Effector memory CD4-positive, alpha-beta T cell (primary cell): ENCODE measurements around the gene OR7A5.
"Not testable (repeated sequence)": the region's sequence is repeated elsewhere in the genome, so short reads cannot be mapped to it uniquely, and the experiment has no call there.

Experiments
- DNase-seq, 3 donors: peaks; one replicate each; pipeline ENCODE4 v3.0.0-alpha.2; 2020
- H3K27ac ChIP-seq: 2 replicates; pipeline ENCODE4 v1.7.0; 2013; ENCODE audit warnings: mild to moderate bottlenecking, low read length, moderate library complexity; ENCODE audit not compliant: insufficient read depth, poor library complexity, severe bottlenecking
- H3K27me3 ChIP-seq: replicated peaks from 2 replicates; pipeline ENCODE4 v1.7.0; 2013; ENCODE audit warnings: mild to moderate bottlenecking, low read length; ENCODE audit not compliant: insufficient read depth, control insufficient read depth, poor library complexity, severe bottlenecking
- H3K36me3 ChIP-seq: 2 replicates; pipeline ENCODE4 v1.7.0; 2013; ENCODE audit warnings: mild to moderate bottlenecking, low read length, moderate library complexity; ENCODE audit not compliant: control insufficient read depth, insufficient read depth
- H3K4me1 ChIP-seq: 2 replicates; pipeline ENCODE4 v1.7.0; 2013; ENCODE audit warnings: low read length, mild to moderate bottlenecking; ENCODE audit not compliant: control insufficient read depth, insufficient read depth, poor library complexity, severe bottlenecking
- H3K4me3 ChIP-seq: 2 replicates; pipeline ENCODE4 v1.7.0; 2013; ENCODE audit warnings: low read length, low read depth, mild to moderate bottlenecking; ENCODE audit not compliant: insufficient read depth, poor library complexity, severe bottlenecking
- H3K9me3 ChIP-seq: 2 replicates; pipeline ENCODE4 v1.7.0; 2013; ENCODE audit warnings: mild to moderate bottlenecking, low read length, moderate library complexity; ENCODE audit not compliant: control insufficient read depth

OR7A5 gene

DNA sequence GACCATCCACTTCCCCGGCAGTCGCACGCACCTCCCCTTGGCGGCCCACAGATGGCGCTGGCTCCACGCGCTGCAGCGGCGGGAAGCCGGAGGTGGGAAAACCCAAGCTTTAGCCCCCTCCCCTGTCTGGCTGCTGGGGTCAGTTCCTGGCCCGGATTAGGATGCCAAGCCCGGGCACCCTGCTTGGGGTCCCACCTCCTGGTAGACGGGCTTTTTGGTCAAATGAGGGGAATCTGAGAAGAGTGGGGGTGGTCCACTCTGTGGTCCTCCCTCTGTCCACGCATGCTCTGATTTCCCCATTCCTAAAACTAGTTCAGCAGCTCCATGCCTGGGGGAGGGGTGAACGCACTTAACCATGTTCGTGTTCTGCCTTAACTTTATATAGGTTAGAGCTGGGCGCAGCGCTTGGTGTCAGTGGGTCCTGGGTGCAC, 48.5 kb downstream of the OR7A5 start:
- Histone ChIP-seq H3K36me3 (no peaks in the 10 kb centered on the region), H3K4me1 (peaks cover 13% of the 10 kb centered on the region), H3K27ac (no peak overlapping the region), H3K9me3 (no peaks in the 10 kb centered on the region), H3K4me3 (no peak overlapping the region), H3K27me3 (peaks cover 10% of the 10 kb centered on the region)
- no peak for DNase-seq

DNA sequence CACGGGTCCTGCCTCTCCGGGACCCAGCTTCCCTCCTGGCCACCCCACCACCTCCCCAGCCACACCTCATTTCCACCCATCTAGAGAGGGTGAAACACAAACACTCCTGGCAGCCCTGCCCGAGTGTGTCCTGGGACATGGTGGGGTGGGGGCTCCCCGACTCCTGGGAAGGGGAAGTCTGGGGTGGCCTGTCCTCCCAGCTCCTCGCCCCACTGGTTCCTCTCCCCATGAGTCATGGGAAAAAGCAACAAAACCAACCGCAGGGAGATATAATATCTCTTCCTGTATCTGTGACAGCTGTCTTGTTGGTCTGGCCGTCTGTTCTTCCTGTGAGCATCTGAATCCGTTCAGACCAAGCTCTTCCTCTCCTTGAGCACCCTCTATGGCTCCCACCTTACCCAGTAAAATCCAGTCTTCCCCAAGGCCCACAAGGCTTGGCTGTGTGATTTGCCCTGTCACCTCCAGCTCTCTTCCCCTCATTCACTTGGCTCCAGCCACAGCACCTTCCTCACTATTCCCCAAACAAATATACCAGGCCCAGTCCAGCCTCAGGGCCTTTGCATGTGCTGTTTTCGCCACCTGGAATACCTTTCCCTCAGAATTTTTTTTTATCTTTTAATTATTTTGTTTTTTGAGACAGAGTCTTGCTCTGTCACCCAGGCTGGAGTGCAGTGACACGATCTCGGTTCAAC, 49.7 kb downstream of the OR7A5 start:
- DNase-seq, H3K9me3 ChIP-seq, H3K27me3 ChIP-seq, H3K27ac ChIP-seq, H3K4me3 ChIP-seq, H3K36me3 ChIP-seq: not testable (repeated sequence)
- H3K4me1 ChIP-seq: peaks cover 13% of the 10 kb centered on the region

DNA sequence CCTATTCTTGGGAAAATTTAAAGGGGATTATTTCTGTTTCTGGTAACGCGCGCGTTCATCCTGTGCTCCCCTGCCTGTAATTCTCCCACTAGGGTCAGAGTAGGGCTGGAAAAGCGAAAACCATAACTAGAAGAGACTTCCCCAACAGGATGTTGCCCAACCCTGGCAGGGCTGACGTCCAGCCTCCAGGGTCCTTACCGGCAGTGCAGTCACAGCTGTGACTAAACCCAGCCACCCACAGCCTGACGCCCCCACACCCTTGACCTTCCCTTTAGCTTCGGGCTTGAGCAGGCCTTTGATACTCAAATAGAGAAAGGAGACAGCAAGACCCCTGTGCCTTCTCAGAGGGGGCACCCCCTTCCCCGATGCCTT, 50.3 kb downstream of the OR7A5 start:
- not testable (repeated sequence) for H3K4me3 ChIP-seq, DNase-seq, H3K36me3 ChIP-seq, H3K9me3 ChIP-seq, H3K27ac ChIP-seq, H3K27me3 ChIP-seq
- peaks cover 13% of the 10 kb centered on the region for H3K4me1 ChIP-seq

DNA sequence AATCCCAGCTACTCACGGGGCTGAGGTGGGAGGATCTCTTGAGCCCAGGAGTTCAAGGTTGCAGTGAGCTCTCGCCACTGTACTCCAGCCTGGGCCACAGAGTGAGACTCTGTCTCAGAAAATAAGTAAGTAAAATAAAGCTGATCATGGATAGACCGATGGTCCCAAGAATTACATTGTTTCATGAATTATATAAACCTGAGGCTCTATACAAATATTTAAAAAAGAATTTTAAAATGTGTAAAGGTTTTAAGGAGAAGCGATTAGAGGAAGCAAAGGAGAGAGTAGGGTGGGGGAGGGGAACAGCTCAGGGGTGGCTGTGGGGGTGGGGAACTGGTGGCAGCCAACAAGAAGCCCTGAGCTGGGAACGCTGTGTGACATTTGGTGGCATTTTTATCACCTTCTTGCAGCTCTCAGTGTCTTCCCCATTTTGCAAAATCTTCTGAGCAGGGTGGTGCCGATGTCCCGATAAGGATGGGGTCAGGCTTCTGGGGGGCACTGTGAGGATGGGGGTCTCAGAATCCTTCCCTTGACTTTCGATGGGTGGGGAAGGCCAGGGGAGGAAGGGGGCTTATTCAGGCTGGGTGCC, 51.5 kb downstream of the OR7A5 start:
- H3K4me3 ChIP-seq, H3K27ac ChIP-seq, DNase-seq, H3K9me3 ChIP-seq, H3K27me3 ChIP-seq, H3K36me3 ChIP-seq: not testable (repeated sequence)
- peaks cover 13% of the 10 kb centered on the region for H3K4me1 ChIP-seq

DNA sequence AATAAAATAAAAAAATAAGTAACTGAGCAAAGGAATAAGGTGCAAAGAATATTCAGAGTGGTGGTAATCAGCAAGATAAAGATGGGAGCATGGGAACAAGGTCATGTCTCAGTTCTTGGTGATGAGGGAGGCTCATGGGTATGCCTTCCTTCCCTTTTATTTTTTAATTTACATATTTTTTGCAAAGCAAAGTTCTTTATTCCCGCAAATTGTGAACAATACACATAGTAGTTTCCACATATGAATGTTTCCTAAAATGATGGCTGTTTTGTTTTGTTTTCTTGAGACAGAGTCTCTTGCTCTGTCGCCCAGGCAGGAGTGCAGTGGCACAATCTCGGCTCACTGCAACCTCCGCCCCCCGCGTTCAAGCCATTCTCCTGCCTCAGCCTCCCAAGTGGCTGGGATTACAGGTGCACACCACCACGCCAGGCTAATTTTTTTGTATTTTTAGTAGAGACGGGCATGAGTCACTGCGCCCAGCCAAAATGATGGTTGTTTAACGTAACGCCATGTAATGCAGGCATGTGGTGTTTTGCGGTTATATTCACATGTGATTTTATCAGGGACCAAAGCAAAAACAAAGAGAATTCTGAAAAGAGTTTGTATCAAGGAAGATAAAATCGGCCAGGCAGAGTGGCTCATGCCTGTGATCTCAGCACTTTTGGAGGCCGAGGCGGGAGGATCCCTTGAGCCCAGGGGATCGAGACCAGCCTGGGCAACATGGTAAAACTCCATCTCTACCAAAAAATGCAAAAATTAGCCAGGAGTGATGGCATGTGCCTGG, 52.2 kb downstream of the OR7A5 start:
- Histone ChIP-seq H3K27ac (no peak overlapping the region), H3K4me1 (peaks cover 13% of the 10 kb centered on the region), H3K27me3 (peaks cover 10% of the 10 kb centered on the region), H3K9me3 (no peaks in the 10 kb centered on the region), H3K36me3 (no peaks in the 10 kb centered on the region), H3K4me3 (no peak overlapping the region)
- no peak for DNase-seq

DNA sequence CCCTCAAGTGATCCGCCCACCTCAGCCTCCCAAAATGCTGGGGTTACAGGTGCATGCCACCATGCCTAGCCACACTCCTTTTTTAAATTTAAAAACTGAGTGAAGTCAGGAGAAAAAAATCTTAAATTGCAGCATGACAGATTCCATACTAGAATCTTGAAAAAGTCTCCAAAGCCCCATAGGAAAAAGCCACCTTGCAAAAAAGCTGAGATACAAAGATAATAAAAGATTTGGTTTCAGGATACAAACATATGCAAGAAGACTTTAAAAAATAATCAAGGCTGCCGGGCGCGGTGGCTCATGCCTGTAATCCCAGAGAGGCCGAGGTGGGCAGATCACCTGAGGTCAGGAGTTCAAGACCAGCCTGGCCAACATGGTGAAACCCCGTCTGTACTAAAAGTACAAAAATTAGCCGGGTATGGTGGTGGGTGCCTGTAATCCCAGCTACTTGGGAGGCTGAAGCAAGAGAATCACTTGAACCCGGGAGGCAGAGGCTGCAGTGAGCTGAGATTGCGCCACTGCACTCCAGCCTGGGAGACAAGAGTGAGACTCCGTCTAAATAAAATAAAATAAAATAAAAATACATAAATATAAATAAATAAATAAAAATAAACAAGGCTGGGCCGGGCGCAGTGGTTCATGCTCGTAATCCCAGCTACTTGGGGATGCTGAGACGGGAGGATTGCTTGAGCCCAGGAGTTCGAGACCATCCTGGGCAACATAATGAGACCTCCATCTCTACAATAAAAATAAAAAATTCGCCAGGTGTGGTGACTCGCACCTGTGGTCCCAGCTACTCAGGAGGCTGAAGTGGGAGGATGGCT, 53.1 kb downstream of the OR7A5 start:
- not testable (repeated sequence) for H3K27ac ChIP-seq, DNase-seq, H3K4me3 ChIP-seq, H3K36me3 ChIP-seq, H3K4me1 ChIP-seq, H3K9me3 ChIP-seq
- peaks cover 12% of the 10 kb centered on the region for H3K27me3 ChIP-seq

DNA sequence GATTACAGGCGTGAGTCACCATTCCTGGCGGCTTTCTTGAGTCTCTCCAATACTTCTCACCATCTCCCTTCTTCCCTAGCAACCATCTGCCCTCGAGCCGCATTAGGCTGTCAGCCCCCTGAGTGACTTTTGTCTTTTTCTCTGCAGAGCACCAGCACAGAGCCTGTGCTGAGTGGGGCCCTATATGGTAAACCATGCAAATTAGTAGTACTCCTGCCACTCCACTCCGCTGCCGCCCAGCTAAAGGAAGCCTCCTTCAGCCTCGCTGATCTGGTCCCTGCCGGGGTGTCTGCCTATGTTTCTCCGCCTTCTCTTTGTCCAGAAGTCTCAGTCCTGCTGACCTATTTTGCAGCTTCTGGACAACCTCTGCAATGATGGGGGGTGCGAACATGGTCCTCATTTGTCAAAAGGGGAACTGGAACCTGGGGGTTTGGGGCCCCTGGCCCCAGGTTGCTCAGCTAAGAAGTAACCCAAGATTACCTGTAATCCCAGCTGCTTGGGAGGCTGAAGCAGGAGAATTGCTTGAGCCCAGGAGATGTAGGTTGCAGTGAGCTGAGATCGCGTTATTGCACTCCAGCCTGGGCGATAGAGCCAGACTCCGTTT, 54.3 kb downstream of the OR7A5 start:
- not testable (repeated sequence) for H3K9me3 ChIP-seq, H3K4me3 ChIP-seq, H3K27ac ChIP-seq, H3K4me1 ChIP-seq, H3K27me3 ChIP-seq, DNase-seq, H3K36me3 ChIP-seq

DNA sequence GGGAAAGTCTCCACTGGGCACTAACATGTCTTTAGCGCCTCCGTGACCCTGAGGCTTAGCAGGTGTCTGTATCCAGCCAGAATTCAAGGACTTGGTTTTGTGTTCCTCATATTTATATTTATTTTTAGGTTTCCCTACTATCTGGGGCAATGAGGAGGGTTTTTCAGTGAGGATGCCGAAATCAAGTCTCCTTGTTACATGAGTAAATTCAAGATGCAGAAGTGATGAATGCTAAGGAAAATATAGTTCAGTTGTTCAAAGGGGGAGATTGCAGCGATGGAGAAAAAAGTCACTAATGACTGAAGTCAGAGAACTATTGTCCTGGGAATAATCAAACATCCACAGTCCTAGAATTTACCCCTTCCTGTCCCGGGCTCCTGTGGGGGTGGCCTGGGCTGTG, 55.8 kb downstream of the OR7A5 start:
- H3K36me3 ChIP-seq: no peaks in the 10 kb centered on the region
- no peaks in the 10 kb centered on the region for H3K9me3 ChIP-seq
- no peak overlapping the region for H3K27ac ChIP-seq
- no peak for DNase-seq
- H3K4me1 ChIP-seq: peaks cover 8% of the 10 kb centered on the region
- no peak overlapping the region for H3K4me3 ChIP-seq
- H3K27me3 ChIP-seq: peaks cover 11% of the 10 kb centered on the region

DNA sequence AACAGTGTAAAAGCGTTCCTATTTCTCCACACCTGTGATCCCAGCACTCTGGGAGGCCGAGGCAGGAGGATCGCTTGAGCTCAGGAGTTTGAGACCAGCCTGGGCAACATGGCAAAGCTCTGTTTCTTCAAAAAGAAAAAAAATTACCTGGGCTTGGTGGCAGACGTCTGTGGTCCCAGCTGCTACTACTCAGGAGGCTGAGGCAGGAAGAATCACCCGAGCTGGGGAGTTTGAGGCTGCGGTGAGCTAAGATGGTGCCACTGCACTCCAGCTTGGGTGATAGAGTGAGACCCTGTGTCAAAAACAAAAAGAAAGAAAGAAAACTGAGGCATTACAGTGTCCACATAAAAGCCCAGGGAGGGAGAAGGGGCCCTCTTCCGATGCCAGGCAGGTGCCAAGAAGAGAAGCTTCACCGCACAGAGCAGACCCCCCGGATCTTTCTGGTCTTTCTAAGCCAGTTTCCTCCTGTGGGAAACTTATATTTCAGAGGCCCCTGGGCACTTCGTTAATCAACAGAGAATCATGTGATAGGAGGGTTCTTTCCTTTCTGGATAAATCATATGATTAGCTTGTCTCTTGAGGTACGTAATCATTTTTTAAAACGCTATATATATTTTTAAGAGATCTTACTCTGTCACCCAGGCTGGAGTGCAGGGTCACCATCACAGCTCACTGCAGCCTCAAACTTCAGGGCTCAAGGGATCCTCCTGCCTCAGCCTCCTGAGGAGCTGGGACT, 56.7 kb downstream of the OR7A5 start, which contains the start of gene ADGRE2:
Gene ADGRE2 (minus strand): TSS at position 451 of the 736 bp plus-strand sequence. CDS start 1,804 bp downstream, outside the sequence.
- not testable (repeated sequence) for H3K9me3 ChIP-seq, DNase-seq, H3K4me3 ChIP-seq, H3K36me3 ChIP-seq, H3K27ac ChIP-seq, H3K4me1 ChIP-seq
- H3K27me3 ChIP-seq: peaks cover 11% of the 10 kb centered on the region
